Caco-2 (cell line): ENCODE data around the gene TRPM8. TPM values are rescaled to one million over a fixed set of nuclear protein-coding genes. Genes with fewer than 3 reads are reported as not detected.

ENCODE experiments used
- BruUV-seq: library from RNA; stranded (reverse); fragments of 400-500 nt; replicated peaks from 2 replicates; lab custom pipeline; 2021; lab: Mats Ljungman, UMichigan
- CTCF ChIA-PET: fragments of 300-600 bp; sonication (Branson Sonifier 250); formaldehyde crosslinking; loops from one replicate; lab custom pipeline; 2022; ENCODE audit warnings: antibody characterized with exemption; lab: Charles Lee
- POLR2A ChIA-PET: fragments of 300-600 bp; sonication (Branson Sonifier 250); formaldehyde crosslinking; loops from one replicate; lab custom pipeline; 2022; ENCODE audit warnings: antibody characterized with exemption; lab: Charles Lee
- DNase-seq, 2 experiments: peaks; one replicate each; pipeline versions ENCODE4 v3.0.0 to v3.0.0-alpha.2; 2020 to 2022
- H3K27me3 ChIP-seq: replicated peaks from 2 replicates; pipeline ENCODE4 v1.6.0; 2011; ENCODE audit warnings: low read length; ENCODE audit not compliant: control insufficient read depth, insufficient read depth
- H3K36me3 ChIP-seq: 2 replicates; pipeline ENCODE4 v1.5.1; 2011; ENCODE audit warnings: low read length; ENCODE audit not compliant: control insufficient read depth, insufficient read depth
- H3K4me1 ChIP-seq: fragments of 250-450 bp; sonication (Bioruptor Pico); 2 replicates; pipeline ENCODE4 v1.5.1; 2020; ENCODE audit warnings: mild to moderate bottlenecking
- H3K4me3 ChIP-seq: 2 replicates; pipeline ENCODE4 v1.5.1; 2011; ENCODE audit warnings: low read depth, mild to moderate bottlenecking, control low read depth, low read length
- H3K9me3 ChIP-seq: fragments of 250-450 bp; sonication (Bioruptor Pico); 2 replicates; pipeline ENCODE4 v1.5.1; 2020; ENCODE audit warnings: mild to moderate bottlenecking, moderate library complexity
- H3K27ac Mint-ChIP-seq: one replicate; pipeline ENCODE4 v1.8.0; 2022; ENCODE audit warnings: mixed read lengths; ENCODE audit not compliant: unreplicated experiment
- H3K27me3 Mint-ChIP-seq: one replicate; pipeline ENCODE4 v1.8.0; 2022; ENCODE audit warnings: mixed read lengths; ENCODE audit not compliant: insufficient read depth, unreplicated experiment
- H3K36me3 Mint-ChIP-seq: one replicate; pipeline ENCODE4 v1.8.0; 2022; ENCODE audit warnings: mild to moderate bottlenecking, mixed read lengths; ENCODE audit not compliant: insufficient read depth, unreplicated experiment
- H3K4me1 Mint-ChIP-seq: one replicate; pipeline ENCODE4 v1.8.0; 2022; ENCODE audit warnings: low read depth, mixed read lengths; ENCODE audit not compliant: unreplicated experiment
- H3K4me3 Mint-ChIP-seq: one replicate; pipeline ENCODE4 v1.8.0; 2022; ENCODE audit warnings: mild to moderate bottlenecking, moderate library complexity, mixed read lengths; ENCODE audit not compliant: unreplicated experiment
- H3K9me3 Mint-ChIP-seq: one replicate; pipeline ENCODE4 v1.8.0; 2022; ENCODE audit warnings: mixed read lengths; ENCODE audit not compliant: unreplicated experiment
- CTCF ChIP-seq, 2 experiments: fragments of 200-600 bp in 1 of 2; IDR thresholded peaks; 1 replicate in 1 of 2; 2 replicates in 1 of 2; pipeline versions ENCODE4 v1.5.1 to v1.8.0; 2011 to 2022; ENCODE audit warnings: antibody characterized with exemption in 1 of 2, control low read depth in 1 of 2, inconsistent platforms in 1 of 2, low read depth in 1 of 2, low read length in 1 of 2, mild to moderate bottlenecking in 1 of 2, moderate library complexity in 1 of 2; ENCODE audit not compliant: insufficient read depth in 1 of 2, severe bottlenecking in 1 of 2, unreplicated experiment in 1 of 2
- intact Hi-C: fragments of 100-400 bp; cut with micrococcal nuclease; formaldehyde crosslinking; loops from one replicate; pipeline ENCODE4 v1.10.0; 2022; ENCODE audit not compliant: unreplicated experiment
- total RNA-seq: library from RNA; stranded (reverse); gene quantifications from 2 replicates; pipeline ENCODE4 v1.2.3, GENCODE V29; 2022

TRPM8 gene
- total RNA-seq, 1 experiment from 2014 or later = not detected

GRCh38 chr2:233993461-233993860, 76.3 kb downstream of the TRPM8 start:
- Mint-ChIP-seq H3K36me3 (no peaks in the 10 kb centered on the region), H3K4me1 (peaks cover 5% of the 10 kb centered on the region), H3K27me3 (peaks cover 2% of the 10 kb centered on the region), H3K27ac (no peak overlapping the region), H3K4me3 (no peak overlapping the region), H3K9me3 (no peaks in the 10 kb centered on the region)
- no peak for TF ChIP-seq CTCF (IDR thresholded peaks at IDR 0.05; ENCODE audit: insufficient read depth in 1 of 2, low read depth in 1 of 2, low read length in 1 of 2, severe bottlenecking in 1 of 2, unreplicated experiment in 1 of 2)
- no peaks in the 10 kb centered on the region for H3K36me3 ChIP-seq
- H3K4me1 ChIP-seq = no peaks in the 10 kb centered on the region
- H3K27me3 ChIP-seq = no peaks in the 10 kb centered on the region
- DNase-seq = no peak
- intact Hi-C loops = no loop called here
- H3K9me3 ChIP-seq = no peaks in the 10 kb centered on the region
- ChIA-PET POLR2A (no interaction called here), CTCF (no interaction called here)
- no TSS peak for BruUV-seq
- no peak overlapping the region for H3K4me3 ChIP-seq

- no peak overlapping the region for H3K4me3 Mint-ChIP-seq
- CTCF ChIA-PET = no interaction called here
Measured at GRCh38 chr2:233994151-233994550, 77.0 kb downstream of the TRPM8 start.

GRCh38 chr2:233996000-233996399, 78.8 kb downstream of the TRPM8 start:
- no peaks in the 10 kb centered on the region for H3K36me3 Mint-ChIP-seq
- ChIA-PET POLR2A (no interaction called here), CTCF (no interaction called here)
- no peaks in the 10 kb centered on the region for H3K27me3 ChIP-seq
- H3K36me3 ChIP-seq = no peaks in the 10 kb centered on the region
- H3K4me1 Mint-ChIP-seq = no peaks in the 10 kb centered on the region
- BruUV-seq = no TSS peak
- H3K4me1 ChIP-seq = no peaks in the 10 kb centered on the region
- no peaks in the 10 kb centered on the region for H3K9me3 ChIP-seq
- intact Hi-C loops = no loop called here
- peaks cover 2% of the 10 kb centered on the region for H3K27me3 Mint-ChIP-seq
- no peak for TF ChIP-seq CTCF (IDR thresholded peaks at IDR 0.05; ENCODE audit: insufficient read depth in 1 of 2, low read depth in 1 of 2, low read length in 1 of 2, severe bottlenecking in 1 of 2, unreplicated experiment in 1 of 2)
- H3K4me3 ChIP-seq = no peak overlapping the region
- DNase-seq = no peak
- H3K4me3 Mint-ChIP-seq = no peak overlapping the region
- H3K9me3 Mint-ChIP-seq = no peaks in the 10 kb centered on the region
- H3K27ac Mint-ChIP-seq = no peak overlapping the region

More at GRCh38 chr2:233994151-233994550, 77.0 kb downstream of the TRPM8 start:
- Mint-ChIP-seq H3K9me3 (no peaks in the 10 kb centered on the region), H3K4me1 (peaks cover 5% of the 10 kb centered on the region), H3K27me3 (peaks cover 2% of the 10 kb centered on the region), H3K27ac (no peak overlapping the region), H3K36me3 (no peaks in the 10 kb centered on the region)
- no peak for DNase-seq
- H3K27me3 ChIP-seq = no peaks in the 10 kb centered on the region
- no peaks in the 10 kb centered on the region for H3K36me3 ChIP-seq
- no peak for TF ChIP-seq CTCF (IDR thresholded peaks at IDR 0.05; ENCODE audit: insufficient read depth in 1 of 2, low read depth in 1 of 2, low read length in 1 of 2, severe bottlenecking in 1 of 2, unreplicated experiment in 1 of 2)
- H3K4me1 ChIP-seq = no peaks in the 10 kb centered on the region
- POLR2A ChIA-PET = no interaction called here
- no peaks in the 10 kb centered on the region for H3K9me3 ChIP-seq
- BruUV-seq = no TSS peak
- H3K4me3 ChIP-seq = no peak overlapping the region
- intact Hi-C loops = no loop called here
